HG02571 (cell line): ENCODE measurements around the gene PHF2.

Experiments used
- ATAC-seq: cut with Tn5 transposase; IDR thresholded peaks from one replicate; pipeline ENCODE4 v1.9.1; 2021; ENCODE audit warnings: mild to moderate bottlenecking, moderate library complexity; ENCODE audit not compliant: unreplicated experiment

Gene PHF2

DNA sequence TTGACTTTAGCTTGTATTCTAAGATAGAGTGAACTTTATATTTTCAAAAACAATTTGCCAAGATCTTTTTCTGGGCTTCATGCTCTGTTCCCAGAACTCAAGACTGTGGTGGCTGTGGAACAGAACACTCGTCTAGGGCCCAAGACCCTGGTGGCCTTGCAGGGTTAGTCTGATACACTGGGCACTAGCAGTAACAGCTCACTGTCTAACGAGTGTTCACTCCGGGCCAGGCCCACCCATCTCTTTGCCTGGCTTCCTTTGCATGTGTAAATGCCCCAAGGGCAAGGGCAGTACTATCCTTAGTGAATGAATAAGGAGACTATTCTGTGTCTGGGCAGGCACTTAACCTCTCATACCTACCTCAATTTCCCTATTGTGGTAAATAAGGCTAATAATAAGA, 47.4 kb downstream of the PHF2 start:
- no peak for ATAC-seq

DNA sequence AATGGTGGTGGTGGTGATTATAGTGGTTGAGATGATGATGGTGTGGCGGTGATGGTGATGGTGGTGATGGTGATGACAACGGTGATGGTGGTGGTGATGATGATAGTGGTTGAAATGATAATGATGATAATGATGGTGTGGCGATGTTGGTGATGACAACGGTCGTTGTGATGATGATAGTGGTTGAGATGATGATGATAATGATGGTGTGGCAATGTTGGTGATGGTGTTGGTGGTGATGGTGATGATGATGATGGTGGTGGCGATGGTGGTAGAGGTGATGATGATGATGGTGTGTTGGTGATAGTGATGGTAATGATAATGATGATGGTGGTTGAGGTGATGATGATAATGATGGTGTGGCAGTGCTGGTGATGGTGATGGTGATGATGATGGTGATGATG, 48.0 kb downstream of the PHF2 start:
- no peak for ATAC-seq

GRCh38 chr9:93624977-93625376, 48.6 kb downstream of the PHF2 start:
- no peak for ATAC-seq

- ATAC-seq = no peak
Measured at GRCh38 chr9:93629920-93630319, 53.5 kb downstream of the PHF2 start.

DNA sequence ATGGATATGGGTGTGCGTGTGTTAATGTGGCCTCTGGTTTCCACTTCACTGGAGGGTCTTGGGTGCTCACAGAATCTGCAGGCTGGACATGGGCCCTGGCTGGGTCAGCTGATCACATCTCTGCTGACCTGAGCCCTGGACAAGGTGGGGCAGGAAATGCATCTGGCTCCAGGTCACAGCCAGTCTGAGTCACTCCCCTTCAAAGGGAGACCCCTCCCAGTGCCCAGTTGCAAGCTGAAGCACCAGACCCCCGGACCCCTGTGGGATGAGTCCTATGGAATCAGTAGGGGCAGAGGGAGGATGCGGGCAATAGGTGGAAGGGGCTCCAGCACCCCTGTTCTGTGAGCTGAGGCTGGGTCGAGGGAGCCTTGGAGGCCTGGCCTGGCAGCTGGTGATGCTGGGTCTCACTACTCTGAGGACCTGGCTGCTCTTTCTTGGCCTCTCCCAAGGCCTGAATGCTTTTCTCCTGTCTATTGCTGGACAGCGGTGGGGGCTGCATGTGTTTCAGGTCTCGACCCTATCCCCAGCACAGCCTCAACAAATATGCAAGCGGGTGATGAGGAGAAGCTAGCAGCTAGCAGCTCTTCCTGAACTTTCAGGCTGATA, 54.5 kb downstream of the PHF2 start:
- no peak for ATAC-seq

DNA sequence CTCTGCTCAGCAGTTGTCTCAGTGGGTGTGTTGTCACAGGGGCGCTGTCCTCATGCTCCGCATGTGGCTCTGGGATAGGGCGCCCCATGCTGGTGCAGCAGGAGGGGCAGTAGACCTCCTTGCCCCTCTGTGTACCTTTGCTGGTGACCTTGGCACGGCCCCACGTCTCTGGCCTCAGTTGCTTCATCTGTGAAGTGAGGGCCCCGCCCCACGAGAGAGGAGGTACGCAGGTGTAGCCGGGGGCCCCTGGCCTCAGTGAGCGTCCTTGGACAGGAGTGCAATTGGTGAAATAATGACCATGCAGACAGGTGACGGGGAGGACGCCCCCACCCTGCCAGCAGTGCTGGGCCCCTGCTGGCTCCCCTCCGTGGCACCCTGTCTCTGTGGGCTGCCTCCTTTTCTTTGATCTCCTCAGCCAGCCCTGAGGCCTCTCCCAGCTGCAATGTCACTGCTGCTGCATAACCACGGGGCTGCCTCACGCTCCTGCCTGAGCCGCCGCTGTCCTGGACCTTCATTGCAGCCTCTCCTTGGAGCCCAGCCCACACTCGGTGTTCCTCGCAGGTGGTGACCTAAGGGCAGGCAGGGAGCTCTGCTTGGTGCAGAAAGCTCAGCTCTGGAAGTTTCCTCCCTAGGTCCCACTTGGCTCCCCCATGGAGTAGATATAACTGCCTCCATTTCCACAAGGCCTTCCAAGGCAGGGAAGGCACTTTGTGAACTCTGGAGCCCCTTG, 57.3 kb downstream of the PHF2 start:
- ATAC-seq = no peak

- ATAC-seq = no peak
Measured at GRCh38 chr9:93634311-93635185, 58.2 kb downstream of the PHF2 start.

- no peak for ATAC-seq
Measured at GRCh38 chr9:93635186-93636107, 59.1 kb downstream of the PHF2 start.

GRCh38 chr9:93636172-93636661, 59.8 kb downstream of the PHF2 start:
- ATAC-seq = no peak

- ATAC-seq = no peak
Measured at GRCh38 chr9:93636667-93637066, 60.3 kb downstream of the PHF2 start.

- ATAC-seq = no peak
Measured at GRCh38 chr9:93637886-93638285, 61.5 kb downstream of the PHF2 start.

- no peak for ATAC-seq
Measured at GRCh38 chr9:93640027-93640426, 63.6 kb downstream of the PHF2 start.

DNA sequence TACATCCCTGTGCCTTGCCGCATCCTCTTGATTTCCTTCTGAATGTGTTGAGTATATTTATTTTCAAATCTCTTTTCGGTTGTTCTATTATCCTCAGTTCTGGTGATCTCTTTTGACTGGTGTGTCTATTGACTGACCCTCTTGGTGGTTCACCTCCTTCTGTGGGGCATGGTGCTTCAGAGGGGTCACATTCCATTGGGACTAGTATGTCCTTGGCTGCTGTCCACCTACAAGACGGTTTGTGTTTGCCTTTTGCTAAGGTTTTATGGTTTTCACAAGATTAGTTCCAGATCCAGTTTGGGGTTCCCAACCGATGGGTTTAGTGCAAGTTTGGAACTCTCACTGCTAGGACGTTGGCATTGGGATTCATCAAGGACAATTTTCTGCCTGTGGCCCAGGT, 66.6 kb downstream of the PHF2 start:
- no peak for ATAC-seq

DNA sequence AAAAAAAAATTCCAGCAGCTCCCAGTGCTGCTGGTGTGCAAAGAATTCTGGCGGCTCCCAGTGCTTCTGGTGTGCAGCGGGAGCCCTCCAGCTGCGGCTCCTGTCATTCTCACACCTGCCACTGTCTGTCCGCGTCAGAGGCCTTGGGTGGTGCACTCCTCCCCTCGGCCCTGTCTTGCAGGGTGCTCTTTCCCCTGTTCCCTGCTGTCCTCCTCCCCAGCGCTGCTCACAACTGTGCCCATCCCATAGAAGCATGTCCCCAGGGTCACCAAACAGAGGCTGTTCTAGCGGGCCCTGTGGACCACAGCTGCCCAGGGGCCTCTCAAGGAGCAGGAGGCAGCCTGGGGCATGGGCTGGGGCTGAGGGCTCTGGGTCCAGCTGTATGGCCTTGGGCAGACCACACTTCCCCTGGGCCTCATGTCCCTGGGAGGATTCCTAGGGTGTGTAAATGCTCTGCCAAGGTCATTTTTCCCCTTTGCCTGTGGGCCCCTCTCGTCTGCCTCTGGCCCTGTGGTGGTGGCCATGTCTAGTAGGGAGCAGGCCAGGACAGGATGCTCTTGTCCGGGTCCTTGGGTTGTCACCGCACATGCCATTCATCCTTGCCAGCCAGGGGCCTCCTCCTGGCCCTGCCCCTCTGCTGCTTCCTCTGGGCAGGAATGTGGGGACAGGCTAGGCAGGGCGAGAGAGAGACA, 68.2 kb downstream of the PHF2 start:
- no peak for ATAC-seq

GRCh38 chr9:93645149-93645889, 68.9 kb downstream of the PHF2 start:
- no peak for ATAC-seq

DNA sequence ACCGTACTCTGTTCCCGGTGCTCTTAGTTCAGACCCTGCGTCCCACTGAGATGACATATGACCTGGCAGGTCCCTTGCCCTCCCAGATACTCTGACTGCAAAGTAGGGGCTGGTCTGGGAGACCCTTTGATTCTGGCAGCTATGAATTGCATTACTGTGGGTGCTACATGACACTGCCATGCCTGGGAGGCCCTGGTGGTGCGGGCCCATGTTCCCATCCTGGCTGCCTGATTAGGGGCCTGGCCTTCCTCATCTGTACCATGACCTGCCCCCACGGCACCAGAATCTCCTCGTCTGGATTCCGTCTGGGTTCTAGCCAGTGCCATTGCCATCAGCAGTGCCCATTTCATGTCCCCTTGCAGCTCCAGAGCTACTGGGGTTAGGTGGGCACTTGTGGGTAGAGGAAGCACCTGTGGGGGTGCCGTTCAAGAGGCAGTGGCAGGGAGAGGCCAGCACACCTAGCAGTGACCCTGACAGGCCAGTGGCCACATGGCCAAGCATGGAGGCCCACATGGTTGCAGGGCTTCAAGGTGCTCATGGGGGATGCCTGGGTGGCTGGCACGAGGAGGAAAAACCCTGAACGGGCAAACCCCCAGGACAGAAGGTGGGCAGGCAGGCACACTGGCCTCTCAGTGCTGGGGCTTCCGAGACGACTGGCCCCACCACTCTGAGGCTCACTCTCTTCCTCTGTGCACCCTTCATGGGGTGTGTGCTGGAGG, 69.7 kb downstream of the PHF2 start:
- no peak for ATAC-seq

GRCh38 chr9:93646640-93647178, 70.3 kb downstream of the PHF2 start:
- ATAC-seq = no peak

- ATAC-seq = no peak
Measured at GRCh38 chr9:93648181-93648580, 71.8 kb downstream of the PHF2 start.
